GM06990 (cell line): ENCODE data around the gene RPS6KL1.

Experiments used
- DNase-seq: peaks from one replicate; pipeline ENCODE4 v3.0.0-alpha.2; 2011; ENCODE audit not compliant: insufficient read length; ENCODE audit errors: extremely low read depth
- H3K27me3 ChIP-seq: replicated peaks from 2 replicates; pipeline ENCODE4 v1.6.0; 2011; ENCODE audit warnings: low read length; ENCODE audit not compliant: control insufficient read depth, insufficient read depth
- H3K36me3 ChIP-seq: 2 replicates; pipeline ENCODE4 v1.5.1; 2011; ENCODE audit warnings: low read length; ENCODE audit not compliant: control insufficient read depth, insufficient read depth
- H3K4me3 ChIP-seq: replicated peaks from 2 replicates; pipeline ENCODE4 v1.5.1; 2011; ENCODE audit warnings: low read depth, mild to moderate bottlenecking, control low read depth, low read length
- TF ChIP-seq, protein P1 (sequence below): IDR thresholded peaks from 2 replicates; pipeline ENCODE4 v1.5.1; 2011; ENCODE audit warnings: low read length, control low read depth, mild to moderate bottlenecking, inconsistent platforms; ENCODE audit not compliant: insufficient read depth, poor library complexity, severe bottlenecking

The RPS6KL1 gene

DNA sequence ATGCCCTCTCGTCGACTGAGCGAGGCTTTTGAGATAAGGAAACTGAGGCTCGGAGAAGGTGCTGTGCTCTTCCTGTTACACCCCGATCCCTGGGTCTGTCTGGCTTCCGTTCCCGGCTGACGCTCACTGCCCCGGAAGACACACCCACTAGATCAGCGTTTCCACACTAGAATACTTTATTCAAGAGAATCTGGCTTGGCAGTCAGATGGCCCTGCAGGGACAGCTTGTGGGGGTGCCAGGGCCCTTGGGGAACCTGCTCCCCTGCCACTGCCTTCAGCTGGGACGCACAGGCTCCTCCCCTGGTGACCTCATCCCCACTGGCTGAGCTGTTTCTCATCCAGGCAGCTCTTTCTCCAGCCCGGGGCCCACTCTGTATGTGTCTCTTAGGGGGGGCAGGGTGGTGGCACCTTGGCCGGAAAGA is 18.6 kb upstream of the RPS6KL1 start:
- Histone ChIP-seq H3K4me3 (peak overlapping the region; percentile 61), H3K36me3 (no peaks in the 10 kb centered on the region), H3K27me3 (no peaks in the 10 kb centered on the region)
- TF ChIP-seq, protein P1, sequence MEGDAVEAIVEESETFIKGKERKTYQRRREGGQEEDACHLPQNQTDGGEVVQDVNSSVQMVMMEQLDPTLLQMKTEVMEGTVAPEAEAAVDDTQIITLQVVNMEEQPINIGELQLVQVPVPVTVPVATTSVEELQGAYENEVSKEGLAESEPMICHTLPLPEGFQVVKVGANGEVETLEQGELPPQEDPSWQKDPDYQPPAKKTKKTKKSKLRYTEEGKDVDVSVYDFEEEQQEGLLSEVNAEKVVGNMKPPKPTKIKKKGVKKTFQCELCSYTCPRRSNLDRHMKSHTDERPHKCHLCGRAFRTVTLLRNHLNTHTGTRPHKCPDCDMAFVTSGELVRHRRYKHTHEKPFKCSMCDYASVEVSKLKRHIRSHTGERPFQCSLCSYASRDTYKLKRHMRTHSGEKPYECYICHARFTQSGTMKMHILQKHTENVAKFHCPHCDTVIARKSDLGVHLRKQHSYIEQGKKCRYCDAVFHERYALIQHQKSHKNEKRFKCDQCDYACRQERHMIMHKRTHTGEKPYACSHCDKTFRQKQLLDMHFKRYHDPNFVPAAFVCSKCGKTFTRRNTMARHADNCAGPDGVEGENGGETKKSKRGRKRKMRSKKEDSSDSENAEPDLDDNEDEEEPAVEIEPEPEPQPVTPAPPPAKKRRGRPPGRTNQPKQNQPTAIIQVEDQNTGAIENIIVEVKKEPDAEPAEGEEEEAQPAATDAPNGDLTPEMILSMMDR = no peak
- peak; percentile 79 for DNase-seq

GRCh38 chr14:74940956-74941565 is 18.0 kb upstream of the RPS6KL1 start:
- TF ChIP-seq, protein P1 = no peak
- no peak for DNase-seq
- Histone ChIP-seq H3K4me3 (peak overlapping the region; percentile 61), H3K27me3 (no peaks in the 10 kb centered on the region), H3K36me3 (no peaks in the 10 kb centered on the region)

GRCh38 chr14:74938531-74939495 is 15.8 kb upstream of the RPS6KL1 start:
- Histone ChIP-seq H3K36me3 (no peaks in the 10 kb centered on the region), H3K27me3 (no peaks in the 10 kb centered on the region)
- DNase-seq = no peak

GRCh38 chr14:74937171-74937570 is 14.1 kb upstream of the RPS6KL1 start:
- Histone ChIP-seq H3K4me3 (no peak overlapping the region), H3K36me3 (no peaks in the 10 kb centered on the region), H3K27me3 (no peaks in the 10 kb centered on the region)
- TF ChIP-seq, protein P1 = no peak
- no peak for DNase-seq

More at GRCh38 chr14:74938531-74939495, 15.8 kb upstream of the RPS6KL1 start:
- TF ChIP-seq, protein P1 = no peak
- no peak overlapping the region for H3K4me3 ChIP-seq

DNA sequence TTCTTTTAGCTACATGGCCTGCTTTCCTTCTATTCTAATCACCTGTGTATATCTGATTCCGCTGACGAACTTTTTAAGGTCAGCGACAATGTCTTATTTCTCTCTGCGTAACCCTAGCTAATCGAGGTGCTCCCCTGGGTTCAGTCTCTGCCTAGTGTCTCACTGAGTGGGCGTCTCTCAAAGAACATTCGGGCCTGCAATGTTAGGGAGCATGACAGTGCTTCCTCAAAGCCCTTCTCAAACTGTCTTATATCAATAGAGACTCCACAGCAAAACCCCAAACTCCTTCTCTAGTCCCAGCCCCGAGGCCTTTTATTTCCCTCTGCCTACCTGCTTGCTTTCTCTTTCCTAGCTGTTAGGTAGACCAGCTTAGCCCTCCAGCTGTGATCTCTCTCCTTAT is 13.7 kb upstream of the RPS6KL1 start:
- TF ChIP-seq, protein P1 = no peak
- H3K36me3 ChIP-seq = no peaks in the 10 kb centered on the region

More for the DNA sequence above, 13.7 kb upstream of the RPS6KL1 start:
- H3K27me3 ChIP-seq = no peaks in the 10 kb centered on the region
- DNase-seq = no peak
- H3K4me3 ChIP-seq = no peak overlapping the region
